ENCODE data around the gene CENPT. TPM values are rescaled to one million over a fixed set of nuclear protein-coding genes. Genes with fewer than 3 reads are reported as not detected.

Gene CENPT
- total RNA-seq, 1 donor from 2014 or later = 46.3 TPM

- no peak for TF ChIP-seq CTCF (IDR thresholded peaks at IDR 0.05)
- peak overlapping the region; percentile 81 for H3K4me3 Mint-ChIP-seq (ENCODE audit: unreplicated experiment)
- H3K36me3 Mint-ChIP-seq (ENCODE audit: unreplicated experiment) = peaks cover 2% of the 10 kb centered on the region
- DNase-seq (ENCODE audit: extremely low spot score, unreplicated experiment) = no peak
- no peaks in the 10 kb centered on the region for H3K27me3 Mint-ChIP-seq (ENCODE audit: unreplicated experiment)
- H3K9me3 Mint-ChIP-seq (ENCODE audit: unreplicated experiment) = no peaks in the 10 kb centered on the region
- peak overlapping the region; percentile 88 for H3K27ac Mint-ChIP-seq (ENCODE audit: unreplicated experiment)
- H3K4me1 Mint-ChIP-seq (ENCODE audit: unreplicated experiment) = peaks cover 31% of the 10 kb centered on the region
Measured at GRCh38 chr16:67892375-67892774, 44.9 kb upstream of the CENPT start.

- peaks cover 10% of the 10 kb centered on the region for H3K36me3 Mint-ChIP-seq (ENCODE audit: unreplicated experiment)
Measured at GRCh38 chr16:67888331-67888730, 40.8 kb upstream of the CENPT start.

DNA sequence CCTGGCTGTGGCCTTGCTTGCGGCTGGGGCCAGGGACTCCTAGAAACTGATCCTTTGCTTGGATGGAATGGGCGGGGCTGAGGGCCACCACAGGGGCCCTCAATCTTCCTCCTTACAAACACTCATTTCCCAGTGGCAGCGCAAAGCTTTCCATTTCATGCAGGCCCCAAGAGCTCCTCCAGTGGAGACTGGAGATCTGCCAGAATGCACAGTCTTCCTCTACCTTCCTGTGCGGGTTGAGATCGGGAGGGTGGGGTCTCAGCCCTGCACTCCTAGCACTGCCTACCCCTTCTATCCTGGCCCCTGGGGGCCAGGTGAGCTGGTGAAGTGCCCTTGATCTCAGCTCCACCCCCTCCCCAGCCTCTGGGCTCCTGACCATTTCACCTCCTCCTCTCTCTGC lies 38.9 kb upstream of the CENPT start:
- Mint-ChIP-seq H3K4me3 (ENCODE audit: unreplicated experiment) (no peak overlapping the region), H3K27ac (ENCODE audit: unreplicated experiment) (no peak overlapping the region)

More at GRCh38 chr16:67888331-67888730, 40.8 kb upstream of the CENPT start:
- Mint-ChIP-seq H3K4me1 (ENCODE audit: unreplicated experiment) (peaks cover 17% of the 10 kb centered on the region), H3K4me3 (ENCODE audit: unreplicated experiment) (no peak overlapping the region), H3K9me3 (ENCODE audit: unreplicated experiment) (no peaks in the 10 kb centered on the region), H3K27ac (ENCODE audit: unreplicated experiment) (no peak overlapping the region), H3K27me3 (ENCODE audit: unreplicated experiment) (no peaks in the 10 kb centered on the region)
- DNase-seq (ENCODE audit: extremely low spot score, unreplicated experiment) = no peak
- TF ChIP-seq CTCF (IDR thresholded peaks at IDR 0.05) = no peak

GRCh38 chr16:67885976-67886375 lies 38.5 kb upstream of the CENPT start:
- no peak for TF ChIP-seq CTCF (IDR thresholded peaks at IDR 0.05)
- Mint-ChIP-seq H3K27ac (ENCODE audit: unreplicated experiment) (no peak overlapping the region), H3K27me3 (ENCODE audit: unreplicated experiment) (no peaks in the 10 kb centered on the region), H3K9me3 (ENCODE audit: unreplicated experiment) (no peaks in the 10 kb centered on the region), H3K4me3 (ENCODE audit: unreplicated experiment) (no peak overlapping the region), H3K36me3 (ENCODE audit: unreplicated experiment) (peaks cover 14% of the 10 kb centered on the region), H3K4me1 (ENCODE audit: unreplicated experiment) (peaks cover 9% of the 10 kb centered on the region)
- DNase-seq (ENCODE audit: extremely low spot score, unreplicated experiment) = no peak

More for the DNA sequence above, 38.9 kb upstream of the CENPT start:
- no peak for TF ChIP-seq CTCF (IDR thresholded peaks at IDR 0.05)
- Mint-ChIP-seq H3K4me1 (ENCODE audit: unreplicated experiment) (peaks cover 9% of the 10 kb centered on the region), H3K9me3 (ENCODE audit: unreplicated experiment) (no peaks in the 10 kb centered on the region), H3K36me3 (ENCODE audit: unreplicated experiment) (peaks cover 14% of the 10 kb centered on the region), H3K27me3 (ENCODE audit: unreplicated experiment) (no peaks in the 10 kb centered on the region)
- DNase-seq (ENCODE audit: extremely low spot score, unreplicated experiment) = no peak

DNA sequence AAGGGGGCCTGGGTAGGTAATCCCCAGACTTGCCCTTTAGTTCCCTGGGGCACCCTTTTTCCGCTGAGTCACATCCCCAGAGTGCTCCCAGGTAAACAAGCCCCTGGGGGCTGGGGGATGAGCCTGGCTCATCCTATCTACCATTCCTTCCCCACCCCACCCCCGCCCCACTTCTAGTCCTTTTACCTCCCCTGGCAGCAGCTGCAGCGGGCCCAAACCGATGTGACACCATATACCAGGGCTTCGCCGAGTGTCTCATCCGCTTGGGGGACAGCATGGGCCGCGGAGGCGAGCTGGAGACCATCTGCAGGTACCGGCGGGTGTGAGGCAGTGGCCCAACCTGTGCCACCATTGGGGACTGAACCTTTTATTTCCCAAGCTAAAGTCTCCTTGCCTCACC lies 38.1 kb upstream of the CENPT start:
- peaks cover 14% of the 10 kb centered on the region for H3K36me3 Mint-ChIP-seq (ENCODE audit: unreplicated experiment)
- DNase-seq (ENCODE audit: extremely low spot score, unreplicated experiment) = no peak
- no peaks in the 10 kb centered on the region for H3K9me3 Mint-ChIP-seq (ENCODE audit: unreplicated experiment)
- no peaks in the 10 kb centered on the region for H3K27me3 Mint-ChIP-seq (ENCODE audit: unreplicated experiment)
- no peak overlapping the region for H3K4me3 Mint-ChIP-seq (ENCODE audit: unreplicated experiment)
- H3K4me1 Mint-ChIP-seq (ENCODE audit: unreplicated experiment) = peaks cover 9% of the 10 kb centered on the region
- TF ChIP-seq CTCF (IDR thresholded peaks at IDR 0.05) = no peak
- no peak overlapping the region for H3K27ac Mint-ChIP-seq (ENCODE audit: unreplicated experiment)
